IPS-18a (cell line): Measurements from ENCODE around the gene RPH3AL.

Source experiments
- H3K27ac ChIP-seq: one replicate; pipeline ENCODE4 v1.5.1; 2013; ENCODE audit warnings: low read length
- H3K27me3 ChIP-seq: one replicate; pipeline ENCODE4 v1.6.1; 2013; ENCODE audit warnings: mild to moderate bottlenecking, low read length; ENCODE audit not compliant: control insufficient read depth, insufficient read depth
- H3K36me3 ChIP-seq: one replicate; pipeline ENCODE4 v1.6.1; 2013; ENCODE audit warnings: low read depth, low read length; ENCODE audit not compliant: control insufficient read depth
- H3K4me1 ChIP-seq: one replicate; pipeline ENCODE4 v1.6.1; 2013; ENCODE audit warnings: low read depth, low read length; ENCODE audit not compliant: control insufficient read depth
- H3K4me3 ChIP-seq: one replicate; pipeline ENCODE4 v1.5.1; 2013; ENCODE audit warnings: low read length
- H3K9ac ChIP-seq: one replicate; pipeline ENCODE4 v1.6.1; 2013; ENCODE audit warnings: mild to moderate bottlenecking, low read length, moderate library complexity
- H3K9me3 ChIP-seq: one replicate; pipeline ENCODE4 v1.6.1; 2013; ENCODE audit warnings: low read depth, low read length; ENCODE audit not compliant: control insufficient read depth

Gene RPH3AL

GRCh38 chr17:337866-338265 lies 14.7 kb downstream of the RPH3AL start:
- Histone ChIP-seq H3K9ac (no peak overlapping the region), H3K27ac (no peak overlapping the region), H3K36me3 (no peaks in the 10 kb centered on the region), H3K4me1 (peaks cover 19% of the 10 kb centered on the region), H3K4me3 (no peak overlapping the region), H3K27me3 (peaks cover 21% of the 10 kb centered on the region), H3K9me3 (no peaks in the 10 kb centered on the region)

- H3K36me3 ChIP-seq, result no peaks in the 10 kb centered on the region
- H3K4me1 ChIP-seq, result peaks cover 19% of the 10 kb centered on the region
- no peak overlapping the region for H3K9ac ChIP-seq
- no peak overlapping the region for H3K4me3 ChIP-seq
- peaks cover 21% of the 10 kb centered on the region for H3K27me3 ChIP-seq
- H3K9me3 ChIP-seq, result no peaks in the 10 kb centered on the region
- no peak overlapping the region for H3K27ac ChIP-seq
Measured at GRCh38 chr17:337453-337852, 15.2 kb downstream of the RPH3AL start.

- Histone ChIP-seq H3K27ac (no peak overlapping the region), H3K36me3 (no peaks in the 10 kb centered on the region), H3K27me3 (peaks cover 21% of the 10 kb centered on the region), H3K9ac (no peak overlapping the region), H3K9me3 (no peaks in the 10 kb centered on the region), H3K4me1 (peaks cover 19% of the 10 kb centered on the region), H3K4me3 (no peak overlapping the region)
Measured at GRCh38 chr17:337022-337420, 15.6 kb downstream of the RPH3AL start.

- no peak overlapping the region for H3K9ac ChIP-seq
Measured at GRCh38 chr17:336110-337021, 16.2 kb downstream of the RPH3AL start.

GRCh38 chr17:335691-336090 lies 16.9 kb downstream of the RPH3AL start:
- Histone ChIP-seq H3K36me3 (no peaks in the 10 kb centered on the region), H3K27ac (no peak overlapping the region), H3K4me3 (no peak overlapping the region), H3K9me3 (no peaks in the 10 kb centered on the region), H3K27me3 (peaks cover 21% of the 10 kb centered on the region), H3K4me1 (peaks cover 19% of the 10 kb centered on the region), H3K9ac (no peak overlapping the region)

More at GRCh38 chr17:336110-337021, 16.2 kb downstream of the RPH3AL start:
- Histone ChIP-seq H3K4me1 (peaks cover 19% of the 10 kb centered on the region), H3K4me3 (no peak overlapping the region), H3K9me3 (no peaks in the 10 kb centered on the region), H3K27ac (no peak overlapping the region), H3K27me3 (peaks cover 21% of the 10 kb centered on the region), H3K36me3 (no peaks in the 10 kb centered on the region)

GRCh38 chr17:334974-335481 lies 17.6 kb downstream of the RPH3AL start:
- Histone ChIP-seq H3K9ac (no peak overlapping the region), H3K4me1 (peaks cover 19% of the 10 kb centered on the region), H3K9me3 (no peaks in the 10 kb centered on the region), H3K4me3 (no peak overlapping the region), H3K27me3 (peaks cover 21% of the 10 kb centered on the region), H3K36me3 (no peaks in the 10 kb centered on the region), H3K27ac (no peak overlapping the region)

- H3K4me3 ChIP-seq, result peak overlapping the region; percentile 37
- H3K27ac ChIP-seq, result no peak overlapping the region
- no peaks in the 10 kb centered on the region for H3K9me3 ChIP-seq
- peaks cover 19% of the 10 kb centered on the region for H3K4me1 ChIP-seq
- no peak overlapping the region for H3K9ac ChIP-seq
- H3K36me3 ChIP-seq, result no peaks in the 10 kb centered on the region
- peaks cover 21% of the 10 kb centered on the region for H3K27me3 ChIP-seq
Measured at GRCh38 chr17:333626-334396, 18.8 kb downstream of the RPH3AL start.

GRCh38 chr17:332558-333322 lies 19.9 kb downstream of the RPH3AL start:
- Histone ChIP-seq H3K27ac (no peak overlapping the region), H3K4me3 (no peak overlapping the region), H3K36me3 (no peaks in the 10 kb centered on the region), H3K9ac (no peak overlapping the region), H3K27me3 (peaks cover 21% of the 10 kb centered on the region), H3K9me3 (no peaks in the 10 kb centered on the region), H3K4me1 (peaks cover 19% of the 10 kb centered on the region)

GRCh38 chr17:332023-332422 lies 20.6 kb downstream of the RPH3AL start:
- Histone ChIP-seq H3K27ac (no peak overlapping the region), H3K27me3 (peaks cover 21% of the 10 kb centered on the region), H3K4me3 (no peak overlapping the region), H3K9me3 (no peaks in the 10 kb centered on the region), H3K4me1 (peaks cover 19% of the 10 kb centered on the region), H3K36me3 (no peaks in the 10 kb centered on the region), H3K9ac (no peak overlapping the region)

- H3K9ac ChIP-seq, result no peak overlapping the region
- H3K27me3 ChIP-seq, result peaks cover 15% of the 10 kb centered on the region
- no peak overlapping the region for H3K4me3 ChIP-seq
- peaks cover 12% of the 10 kb centered on the region for H3K4me1 ChIP-seq
- no peaks in the 10 kb centered on the region for H3K9me3 ChIP-seq
- no peaks in the 10 kb centered on the region for H3K36me3 ChIP-seq
- no peak overlapping the region for H3K27ac ChIP-seq
Measured at GRCh38 chr17:330993-331701, 21.5 kb downstream of the RPH3AL start.
